Aorta (tissue), 5 donors: Measurements from ENCODE around the gene TMEM176A. TPM values are rescaled to one million over a fixed set of nuclear protein-coding genes. Genes with fewer than 3 reads are reported as not detected.

Source experiments
- ATAC-seq: fragments of 200-7000 bp; cut with Tn5 transposase; one replicate; pipeline ENCODE4 v1.9.1; 2022; ENCODE audit warnings: moderate library complexity; ENCODE audit not compliant: low FRiP score
- DNase-seq, 2 donors: peaks; one replicate each; pipeline ENCODE4 v3.0.0-alpha.2; 2020
- H3K27ac ChIP-seq, 2 donors: one replicate each; pipeline ENCODE4 v1.5.1; 2013; ENCODE audit warnings: low read length in 2 of 2, mild to moderate bottlenecking in 2 of 2, moderate library complexity in 2 of 2, control low read depth in 1 of 2, inconsistent platforms in 1 of 2, low read depth in 1 of 2
- H3K27me3 ChIP-seq, 2 donors: one replicate each; pipeline ENCODE4 v1.6.1; 2013; ENCODE audit warnings: control low read depth in 1 of 2, low read length in 1 of 2, mild to moderate bottlenecking in 1 of 2, moderate library complexity in 1 of 2; ENCODE audit not compliant: insufficient read depth in 2 of 2, control insufficient read depth in 1 of 2
- H3K36me3 ChIP-seq, 2 donors: one replicate each; pipeline ENCODE4 v1.6.1; 2013; ENCODE audit warnings: control low read depth in 1 of 2, low read length in 1 of 2, mild to moderate bottlenecking in 1 of 2; ENCODE audit not compliant: insufficient read depth in 2 of 2, control insufficient read depth in 1 of 2
- H3K4me1 ChIP-seq, 2 donors: one replicate each; pipeline ENCODE4 v1.6.1; 2013; ENCODE audit warnings: low read length in 2 of 2, control low read depth in 1 of 2, mild to moderate bottlenecking in 1 of 2, moderate library complexity in 1 of 2; ENCODE audit not compliant: insufficient read depth in 2 of 2, control insufficient read depth in 1 of 2
- H3K4me3 ChIP-seq, 2 donors: one replicate each; pipeline ENCODE4 v1.5.1; 2013; ENCODE audit warnings: low read length in 2 of 2, control low read depth in 1 of 2, mild to moderate bottlenecking in 1 of 2
- H3K9me3 ChIP-seq: one replicate; pipeline ENCODE4 v1.6.1; 2013; ENCODE audit warnings: mild to moderate bottlenecking, low read length; ENCODE audit not compliant: control insufficient read depth
- WGBS, 2 donors: extraction: QIAGEN DNeasy Blood & Tissue Kit; methylation state at CpG; one replicate each; pipeline ENCODE4 v1.1.7; 2013; 5-methylcytosine and 5-hydroxymethylcytosine counted together
- intact Hi-C, 2 donors: fragments of 100-400 bp; cut with DNase I; formaldehyde crosslinking; loops; one replicate each; pipeline versions ENCODE4 v1.14.2 to v1.15.0; 2022
- polyA plus RNA-seq, 2 donors: library from polyadenylated mRNA; stranded (reverse); fragments of 200-250 nt; gene quantifications; one replicate each; pipeline ENCODE4 v1.2.3, GENCODE V29; 2013
- total RNA-seq, 2 donors: library from RNA; stranded (reverse); fragmentation: NEBNext Ultra II Directional; extraction: Animal tissue kit (Norgen Biotek cat#: 25700); gene quantifications; one replicate each; pipeline ENCODE4 v1.2.1, GENCODE V29; 2021
- donor health status: healthy with polysubstance abuse.
- donor health status: Bipolar disorder and iron deficiency.
- donor health status: DM: no; HTN: no; CAD: no.
- donor health status: DM: no; HTN: no; CAD: no.
- donor health status: DM: yes; HTN: yes; CAD: no.

Gene TMEM176A
- total and polyA plus RNA-seq, 4 donors: 3.7 to 77.7 (median 37.0) TPM

DNA sequence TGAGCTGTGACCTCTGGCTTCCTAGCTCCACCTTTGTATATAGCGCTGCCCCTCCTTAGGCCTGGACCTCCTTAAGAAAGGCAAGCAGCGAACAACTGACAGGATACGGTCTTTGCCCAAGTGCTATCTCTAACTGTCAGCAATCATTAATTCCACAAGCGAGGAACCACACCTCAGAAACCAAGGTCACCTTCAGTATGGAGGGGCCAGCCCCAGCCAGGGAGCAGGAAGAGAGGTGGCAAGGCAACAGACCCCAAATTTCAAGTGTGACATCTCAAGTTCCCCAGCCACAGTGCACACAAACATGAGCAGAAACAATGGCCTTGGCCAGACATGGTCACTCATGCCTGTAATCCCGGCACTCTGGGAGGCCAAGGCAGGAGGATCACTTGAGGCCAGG lies 47.0 kb downstream of the TMEM176A start:
- WGBS, 2 donors: 89 to 92% methylated on average over 5 of the region's 5 CpGs
- no peaks in the 10 kb centered on the region for H3K27me3 ChIP-seq
- no peak overlapping the region for H3K4me3 ChIP-seq
- no peaks in the 10 kb centered on the region for H3K9me3 ChIP-seq
- ATAC-seq (no peak), DNase-seq (peak in 1 of 2 donors; percentile 38)
- no peaks in the 10 kb centered on the region for H3K36me3 ChIP-seq
- H3K27ac ChIP-seq: no peak overlapping the region
- H3K4me1 ChIP-seq: no peaks in the 10 kb centered on the region
- intact Hi-C loops: no loop called here

DNA sequence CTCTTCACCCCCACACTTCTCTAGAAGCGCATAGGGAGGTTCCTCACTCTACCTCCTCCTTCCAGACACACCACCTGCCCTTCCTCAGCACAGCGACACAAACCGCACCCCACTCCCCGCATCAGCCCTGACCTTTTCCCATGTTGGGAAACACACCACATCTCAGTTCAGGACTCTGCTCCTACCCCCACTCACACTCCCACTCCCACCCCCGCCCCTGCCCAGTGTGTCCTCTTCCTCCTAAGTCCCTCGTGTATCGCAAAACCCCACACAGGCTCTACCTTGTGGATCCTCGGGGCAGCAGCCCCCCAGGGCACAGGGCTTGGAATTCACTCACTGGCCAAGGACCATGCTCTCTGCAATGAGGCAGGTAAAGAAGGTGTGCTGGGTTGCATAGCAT lies 47.5 kb downstream of the TMEM176A start:
- WGBS, 2 donors: 90 to 91% methylated on average over 8 of the region's 8 CpGs
- H3K27ac ChIP-seq: no peak overlapping the region
- H3K9me3 ChIP-seq: no peaks in the 10 kb centered on the region
- H3K36me3 ChIP-seq: no peaks in the 10 kb centered on the region
- DNase-seq (peak in 1 of 2 donors; percentile 42), ATAC-seq (no peak)
- no peaks in the 10 kb centered on the region for H3K4me1 ChIP-seq
- intact Hi-C loops: no loop called here
- no peak overlapping the region for H3K4me3 ChIP-seq
- no peaks in the 10 kb centered on the region for H3K27me3 ChIP-seq

DNA sequence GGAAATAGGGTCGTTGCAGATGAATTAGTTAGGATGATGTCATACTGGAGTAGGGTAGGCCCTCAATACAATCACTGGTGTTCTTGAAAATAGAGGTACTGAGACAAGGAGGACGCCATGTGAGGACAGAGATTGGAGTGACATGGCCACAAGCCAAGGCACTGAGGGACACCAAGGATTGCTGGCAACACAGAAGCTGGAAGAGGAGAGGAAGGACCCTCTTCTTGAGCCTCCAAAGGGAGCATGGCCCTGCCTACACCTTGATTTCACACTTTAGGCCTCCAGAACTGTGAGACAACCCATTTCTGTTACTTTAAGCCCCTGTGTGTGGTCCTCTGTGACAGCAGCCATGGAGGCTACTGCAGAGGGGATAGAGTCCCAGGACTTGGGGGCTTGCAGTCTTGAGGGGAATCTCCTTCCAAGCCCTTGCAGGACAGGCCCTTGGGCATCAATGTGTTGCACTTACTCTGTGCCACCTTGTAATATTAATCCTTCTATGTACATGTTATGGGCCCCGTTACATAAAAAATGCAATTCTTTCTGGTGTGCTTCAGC lies 48.1 kb downstream of the TMEM176A start:
- ATAC-seq (no peak), DNase-seq (no peak)
- Histone ChIP-seq H3K27me3 (no peaks in the 10 kb centered on the region), H3K4me3 (no peak overlapping the region), H3K27ac (no peak overlapping the region), H3K4me1 (no peaks in the 10 kb centered on the region), H3K9me3 (no peaks in the 10 kb centered on the region), H3K36me3 (no peaks in the 10 kb centered on the region)
- intact Hi-C loops: no loop called here
- WGBS, 2 donors: 75 to 83% methylated on average over 3 of the region's 3 CpGs

DNA sequence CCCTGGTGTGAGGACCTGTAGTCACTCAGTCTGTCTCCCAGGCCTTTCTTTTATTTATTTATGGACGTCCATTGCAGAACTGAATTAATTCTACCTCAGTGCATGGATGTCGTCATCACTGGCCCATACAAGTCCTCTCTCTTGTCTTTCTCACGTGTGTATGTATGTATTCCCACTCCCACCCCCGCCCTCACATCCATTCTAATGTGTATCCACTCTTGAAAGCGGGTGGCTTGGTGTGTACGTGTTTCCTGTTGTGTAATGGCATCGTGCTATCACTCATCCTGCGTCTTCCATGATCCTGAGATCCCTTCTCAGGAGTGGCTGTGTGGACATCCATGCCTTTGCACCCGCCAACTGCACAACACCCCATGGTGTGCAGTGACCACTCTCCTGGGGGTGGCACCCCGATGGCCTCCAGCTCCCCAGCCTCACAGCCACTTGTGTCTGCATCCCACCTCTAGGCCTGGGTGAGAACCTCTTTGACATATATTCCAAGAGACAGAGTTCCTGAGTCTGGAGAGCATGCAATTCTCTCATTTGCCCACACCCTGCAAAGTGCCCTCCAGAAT lies 48.7 kb downstream of the TMEM176A start:
- intact Hi-C loops: no loop called here
- no peak overlapping the region for H3K27ac ChIP-seq
- H3K36me3 ChIP-seq: no peaks in the 10 kb centered on the region
- no peak overlapping the region for H3K4me3 ChIP-seq
- DNase-seq (peak in 1 of 2 donors; percentile 24), ATAC-seq (no peak)
- H3K27me3 ChIP-seq: no peaks in the 10 kb centered on the region
- no peaks in the 10 kb centered on the region for H3K4me1 ChIP-seq
- 83 to 86% methylated on average over 10 of the region's 10 CpGs for WGBS, 2 donors
- H3K9me3 ChIP-seq: no peaks in the 10 kb centered on the region

DNA sequence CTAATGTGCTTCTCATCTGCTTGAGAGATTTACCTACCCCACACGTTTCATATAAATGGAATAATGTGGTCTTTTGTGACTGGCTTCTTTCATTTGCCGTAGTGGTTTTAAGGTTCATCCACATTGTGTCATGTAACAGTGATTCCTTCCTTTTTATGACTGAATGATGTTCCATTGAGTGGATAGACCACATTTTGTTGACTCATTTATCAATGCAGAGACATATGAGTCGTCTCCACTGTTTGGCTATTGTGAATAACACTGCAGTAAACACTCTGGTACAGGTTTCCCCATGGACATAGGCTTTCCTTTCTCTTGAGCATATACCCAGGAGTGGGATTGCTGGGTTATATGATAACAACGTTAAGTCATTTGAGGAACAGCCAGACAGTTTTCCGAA lies 49.7 kb downstream of the TMEM176A start:
- H3K4me1 ChIP-seq: no peaks in the 10 kb centered on the region
- H3K27ac ChIP-seq: no peak overlapping the region
- DNase-seq (no peak), ATAC-seq (no peak)
- no peaks in the 10 kb centered on the region for H3K9me3 ChIP-seq
- 83 to 84% methylated on average over 5 of the region's 5 CpGs for WGBS, 2 donors
- intact Hi-C loops: no loop called here
- H3K36me3 ChIP-seq: no peaks in the 10 kb centered on the region
- H3K4me3 ChIP-seq: no peak overlapping the region
- no peaks in the 10 kb centered on the region for H3K27me3 ChIP-seq

DNA sequence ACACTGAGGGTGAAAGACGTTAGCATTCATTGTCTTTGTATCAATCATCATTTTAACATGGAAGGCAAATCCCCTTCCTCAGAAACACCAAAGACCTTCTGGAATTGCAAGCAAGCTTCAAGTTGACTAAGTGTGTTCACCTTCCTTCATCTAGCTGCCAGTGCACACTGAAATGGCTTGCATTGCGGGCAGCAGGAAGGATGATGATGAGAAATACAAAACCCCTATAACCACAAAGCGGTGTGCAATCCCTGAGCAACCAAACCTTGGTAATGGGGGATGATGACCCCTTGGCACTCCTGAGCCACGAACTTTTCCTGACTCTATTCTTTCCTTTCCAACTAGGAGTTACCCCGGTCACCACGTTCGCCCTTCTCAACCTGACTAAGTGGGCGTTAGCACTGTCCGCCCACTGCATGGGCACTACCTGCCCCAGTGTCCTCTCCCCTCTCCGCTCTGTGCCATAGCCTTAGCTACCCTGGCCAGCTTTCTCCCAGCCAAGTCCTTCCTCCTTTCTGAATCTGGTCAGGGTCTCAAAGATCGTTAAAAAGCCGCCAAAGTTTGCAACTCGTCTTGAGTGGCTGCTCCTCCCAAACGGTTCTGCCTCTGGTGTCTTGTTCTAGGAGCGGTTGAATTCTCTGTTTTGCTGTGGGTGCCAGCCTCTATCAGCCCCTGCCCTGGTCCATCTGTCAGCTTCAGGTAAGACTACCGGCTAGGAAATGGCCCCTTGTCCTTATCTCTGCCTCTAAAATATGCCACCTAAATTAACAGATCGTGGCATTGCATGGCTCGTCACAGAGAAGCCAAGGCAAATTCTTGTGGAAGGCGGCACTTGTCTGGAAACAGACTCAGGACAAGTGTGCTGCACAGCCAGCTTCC lies 51.2 kb downstream of the TMEM176A start:
- no peaks in the 10 kb centered on the region for H3K4me1 ChIP-seq
- H3K27me3 ChIP-seq: no peaks in the 10 kb centered on the region
- ATAC-seq (no peak), DNase-seq (peak in 1 of 2 donors; percentile 37)
- intact Hi-C loops: no loop called here
- H3K36me3 ChIP-seq: no peaks in the 10 kb centered on the region
- 80 to 82% methylated on average over 19 of the region's 19 CpGs for WGBS, 2 donors
- H3K27ac ChIP-seq: no peak overlapping the region
- no peaks in the 10 kb centered on the region for H3K9me3 ChIP-seq
- no peak overlapping the region for H3K4me3 ChIP-seq

DNA sequence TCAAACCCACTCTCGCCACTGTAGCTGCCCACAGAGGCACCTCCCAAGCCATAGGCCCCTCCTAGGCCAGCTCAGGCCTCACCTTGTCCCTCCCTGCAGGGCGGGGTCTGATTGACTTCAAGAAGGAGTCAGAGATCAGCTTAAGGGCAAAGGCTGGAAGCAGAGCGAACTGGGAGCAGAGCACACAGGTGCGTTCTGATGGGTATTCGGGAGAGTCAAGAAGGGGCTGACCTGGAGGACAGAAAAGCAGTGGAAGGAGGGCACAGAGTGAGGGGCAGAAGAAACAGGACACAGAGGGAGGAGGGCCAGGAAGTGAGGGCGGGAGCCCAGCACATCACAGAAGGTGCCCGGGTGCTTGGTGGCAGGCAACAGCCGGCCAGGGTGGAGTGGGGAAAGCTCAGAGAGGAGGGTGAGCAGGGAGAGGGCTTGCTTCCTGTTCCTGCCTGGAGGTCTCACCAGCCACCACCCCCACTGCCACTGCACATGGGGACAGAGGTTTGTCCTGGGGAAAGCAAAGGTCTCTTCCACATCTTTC lies 51.9 kb downstream of the TMEM176A start, which contains the start of gene AOC1:
Gene AOC1 (plus strand): TSS at position 147 of the 535 bp plus-strand sequence. CDS start 3,954 bp downstream, outside the sequence.
- intact Hi-C loops: no loop called here
- Histone ChIP-seq H3K27ac (no peak within 1 kb of the TSS), H3K27me3 (no peaks in the 10 kb centered on the region), H3K4me1 (no peaks in the 10 kb centered on the region), H3K36me3 (no peaks in the 10 kb centered on the region), H3K9me3 (no peaks in the 10 kb centered on the region), H3K4me3 (no peak within 1 kb of the TSS)
- no peak for ATAC-seq
- DNase-seq: peak in 1 of 2 donors; percentile 46
- 55% methylated on average over 8 of the region's 8 CpGs for WGBS, 2 donors

DNA sequence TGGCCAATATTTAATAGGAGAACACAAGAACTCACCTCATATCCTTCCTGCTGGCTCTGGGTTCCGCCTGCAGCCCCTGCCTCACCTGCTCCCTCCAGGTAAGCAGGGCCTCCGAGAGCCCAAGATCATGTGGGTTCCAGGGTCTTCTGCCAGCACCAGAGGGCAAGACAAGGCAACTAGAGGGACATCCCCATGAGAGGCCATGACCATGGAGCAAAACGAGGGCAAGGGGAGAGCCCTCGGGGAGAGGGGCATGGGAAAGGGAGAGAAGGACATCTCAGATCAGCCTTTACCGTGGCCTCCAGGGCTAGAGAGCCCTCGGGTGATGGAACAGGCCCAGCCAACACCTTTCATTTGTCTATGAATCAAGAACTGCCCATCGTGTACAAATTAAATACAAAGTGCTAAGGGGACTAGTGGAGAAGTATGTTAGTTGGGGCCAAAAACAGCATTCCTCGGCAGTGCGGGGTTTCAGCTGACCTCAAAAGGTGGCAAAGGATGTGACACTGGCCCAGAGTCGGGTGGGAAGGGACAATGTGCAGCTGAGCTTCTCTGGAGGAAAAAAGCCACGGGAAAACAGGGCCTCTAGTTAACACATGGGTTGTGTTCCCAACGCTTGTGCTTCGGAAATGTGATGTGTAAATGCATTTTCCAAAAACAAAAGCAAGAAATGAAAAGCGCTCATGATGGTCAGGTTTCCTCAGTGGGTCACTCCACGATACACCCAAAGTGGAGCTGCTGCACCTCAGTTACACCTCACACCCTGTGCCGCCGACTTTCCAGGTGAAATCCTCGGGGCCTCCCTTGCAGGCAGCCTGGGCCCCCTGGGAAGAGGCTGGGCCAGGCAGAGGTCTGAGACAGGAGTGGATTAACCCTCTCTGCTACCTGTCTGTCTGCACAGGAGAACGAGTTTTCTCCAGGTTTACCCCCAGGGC lies 53.8 kb downstream of the TMEM176A start:
- peak in 1 of 2 donors; percentile 40 for DNase-seq
- Histone ChIP-seq H3K4me1 (no peaks in the 10 kb centered on the region), H3K27ac (no peak overlapping the region), H3K36me3 (no peaks in the 10 kb centered on the region), H3K4me3 (no peak overlapping the region), H3K27me3 (no peaks in the 10 kb centered on the region), H3K9me3 (no peaks in the 10 kb centered on the region)
- 58% methylated on average over 19 of the region's 19 CpGs for WGBS, 2 donors
- intact Hi-C loops: no loop called here
- ATAC-seq: no peak
